Neural progenitor cell (in vitro differentiated cells): Measurements from ENCODE around the gene LPXN.

Experiments used
- EZH2 ChIP-seq: fragments of 200-600 bp; sonication (generic); IDR thresholded peaks from 2 replicates; pipeline ENCODE4 v1.6.1; 2017; ENCODE audit warnings: antibody characterized with exemption, mild to moderate bottlenecking, moderate library complexity
- EZH2phosphoT487 ChIP-seq: fragments of 200-600 bp; sonication (generic); IDR thresholded peaks from 2 replicates; pipeline ENCODE4 v1.6.1; 2017; ENCODE audit warnings: antibody characterized with exemption
- TF ChIP-seq, protein P1 (sequence below): fragments of 200-600 bp; sonication (generic); IDR thresholded peaks from 2 replicates; pipeline ENCODE4 v1.5.1; 2017; ENCODE audit warnings: antibody characterized with exemption, mild to moderate bottlenecking

DNA sequence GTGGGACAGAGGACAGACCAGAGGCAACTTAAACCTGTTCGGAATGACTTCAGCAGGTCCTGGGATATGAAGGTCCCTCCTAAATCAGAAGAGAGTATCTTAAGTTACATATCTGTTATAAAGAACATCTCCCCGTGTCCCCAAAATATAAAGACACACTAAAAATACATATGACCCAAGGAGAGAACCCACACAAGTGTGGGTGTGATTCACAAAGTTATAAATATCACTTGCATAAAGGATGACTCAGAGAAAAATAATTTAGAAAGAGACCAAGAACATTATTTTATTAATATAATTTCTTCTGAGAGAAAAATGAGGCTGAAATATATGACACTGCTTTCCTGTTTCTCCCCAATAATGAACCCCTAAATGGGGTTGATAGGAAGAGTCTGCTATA is 82.0 kb downstream of the LPXN start:
- TF ChIP-seq, protein P1, sequence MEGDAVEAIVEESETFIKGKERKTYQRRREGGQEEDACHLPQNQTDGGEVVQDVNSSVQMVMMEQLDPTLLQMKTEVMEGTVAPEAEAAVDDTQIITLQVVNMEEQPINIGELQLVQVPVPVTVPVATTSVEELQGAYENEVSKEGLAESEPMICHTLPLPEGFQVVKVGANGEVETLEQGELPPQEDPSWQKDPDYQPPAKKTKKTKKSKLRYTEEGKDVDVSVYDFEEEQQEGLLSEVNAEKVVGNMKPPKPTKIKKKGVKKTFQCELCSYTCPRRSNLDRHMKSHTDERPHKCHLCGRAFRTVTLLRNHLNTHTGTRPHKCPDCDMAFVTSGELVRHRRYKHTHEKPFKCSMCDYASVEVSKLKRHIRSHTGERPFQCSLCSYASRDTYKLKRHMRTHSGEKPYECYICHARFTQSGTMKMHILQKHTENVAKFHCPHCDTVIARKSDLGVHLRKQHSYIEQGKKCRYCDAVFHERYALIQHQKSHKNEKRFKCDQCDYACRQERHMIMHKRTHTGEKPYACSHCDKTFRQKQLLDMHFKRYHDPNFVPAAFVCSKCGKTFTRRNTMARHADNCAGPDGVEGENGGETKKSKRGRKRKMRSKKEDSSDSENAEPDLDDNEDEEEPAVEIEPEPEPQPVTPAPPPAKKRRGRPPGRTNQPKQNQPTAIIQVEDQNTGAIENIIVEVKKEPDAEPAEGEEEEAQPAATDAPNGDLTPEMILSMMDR: no peak
- no peak for TF ChIP-seq EZH2
- no peak for TF ChIP-seq EZH2phosphoT487
